AG04450 (cell line): ENCODE data around the gene PSAT1. TPM values are rescaled to one million over a fixed set of nuclear protein-coding genes. Genes with fewer than 3 reads are reported as not detected.
A peak's percentile ranks its signal among the peaks of the same experiment; 100 is the strongest.

Experiments used
- CTCF ChIA-PET: fragments of 300-600, 350-600 bp; formaldehyde crosslinking; extraction: SDS; loops from one replicate; lab custom pipeline; 2022; ENCODE audit warnings: antibody characterized with exemption, inconsistent platforms; lab: Charles Lee
- POLR2A ChIA-PET: fragments of 350-600 bp; formaldehyde crosslinking; extraction: SDS; loops from one replicate; lab custom pipeline; 2021; ENCODE audit warnings: antibody characterized with exemption, inconsistent platforms; lab: Yijun Ruan, JAX
- DNase-seq: peaks from one replicate; pipeline ENCODE4 v3.0.0-alpha.2; 2011; ENCODE audit warnings: low read depth, low spot score
- H3K27ac ChIP-seq: one replicate; pipeline ENCODE4 v1.5.1; 2012; ENCODE audit warnings: low read depth, low read length, control low read depth
- H3K27me3 ChIP-seq: one replicate; pipeline ENCODE4 v1.6.0; 2012; ENCODE audit warnings: low read length; ENCODE audit not compliant: control insufficient read depth, insufficient read depth
- H3K4me3 ChIP-seq: 2 replicates; pipeline ENCODE4 v1.5.1; 2011; ENCODE audit warnings: mild to moderate bottlenecking, low read depth, low read length, control low read depth
- H3K9me3 ChIP-seq: 2 replicates; pipeline ENCODE4 v1.5.1; 2012; ENCODE audit warnings: low read length; ENCODE audit not compliant: control insufficient read depth, insufficient read depth
- CTCF ChIP-seq: IDR thresholded peaks from 2 replicates; pipeline ENCODE4 v1.5.1; 2011; ENCODE audit warnings: low read depth, low read length, control low read depth, inconsistent platforms
- polyA plus RNA-seq: library from polyadenylated mRNA; depleted of rRNA; stranded (reverse); fragments of >200 nt; gene quantifications from 2 replicates; pipeline ENCODE4 v1.2.3, GENCODE V29; 2011

Gene PSAT1
- polyA plus RNA-seq, 1 experiment = 271 TPM

GRCh38 chr9:78363221-78363620, 66.3 kb downstream of the PSAT1 start:
- CTCF ChIA-PET = interaction anchor here (0.6 kb wide), 1 partner anchor 101 kb away, joined by 4 read pairs; no protein-coding TSS in a partner anchor
- DNase-seq = no peak
- POLR2A ChIA-PET = no interaction called here
- H3K27me3 ChIP-seq = no peaks in the 10 kb centered on the region
- no peak overlapping the region for H3K4me3 ChIP-seq
- H3K27ac ChIP-seq = no peak overlapping the region
- H3K9me3 ChIP-seq = no peaks in the 10 kb centered on the region; the same call in 1 of the 2 replicates
- TF ChIP-seq CTCF = no peak

GRCh38 chr9:78365748-78366697, 69.1 kb downstream of the PSAT1 start:
- Histone ChIP-seq H3K27me3 (no peaks in the 10 kb centered on the region), H3K9me3 (no peaks in the 10 kb centered on the region), H3K27ac (no peak overlapping the region), H3K4me3 (no peak overlapping the region)
- ChIA-PET POLR2A (no interaction called here), CTCF (interaction anchor here (0.6 to 2.4 kb wide), 13 partner anchors 9 to 1206 kb away, joined by 3 to 15 read pairs (median 3); partner anchors contain the start of gene TLE4)
- DNase-seq = no peak
- peak; percentile 81 for TF ChIP-seq CTCF

- TF ChIP-seq CTCF = no peak
- Histone ChIP-seq H3K27ac (no peak overlapping the region), H3K27me3 (no peaks in the 10 kb centered on the region), H3K4me3 (no peak overlapping the region), H3K9me3 (no peaks in the 10 kb centered on the region)
- DNase-seq = no peak
- CTCF ChIA-PET = interaction anchor here (0.6 to 2.4 kb wide), 9 partner anchors 9 to 1205 kb away, joined by 3 to 15 read pairs (median 3); partner anchors contain the start of gene TLE4
- POLR2A ChIA-PET = no interaction called here
These were observed 69.9 kb downstream of the PSAT1 start for GRCh38 chr9:78366827-78367226.

GRCh38 chr9:78368236-78368635, 71.3 kb downstream of the PSAT1 start:
- no peak overlapping the region for H3K4me3 ChIP-seq
- ChIA-PET POLR2A (no interaction called here), CTCF (interaction anchor here (0.6 to 4.3 kb wide), 8 partner anchors 13 to 638 kb away, joined by 3 to 45 read pairs (median 10); no protein-coding TSS in a partner anchor)
- no peaks in the 10 kb centered on the region for H3K27me3 ChIP-seq
- no peaks in the 10 kb centered on the region for H3K9me3 ChIP-seq
- no peak for DNase-seq
- no peak for TF ChIP-seq CTCF
- no peak overlapping the region for H3K27ac ChIP-seq
